Neuron (in vitro differentiated cells): Measurements from ENCODE around the gene GABRB3.

Source experiments
- H2AFZ ChIP-seq: one replicate; pipeline ENCODE4 v1.6.1; 2013; ENCODE audit warnings: low read depth, mild to moderate bottlenecking, inconsistent platforms, low read length, moderate library complexity
- H3K27me3 ChIP-seq: one replicate; pipeline ENCODE4 v1.6.1; 2013; ENCODE audit warnings: low read length; ENCODE audit not compliant: insufficient read depth
- H3K36me3 ChIP-seq: one replicate; pipeline ENCODE4 v1.6.1; 2013; ENCODE audit warnings: low read length; ENCODE audit not compliant: insufficient read depth
- H3K4me1 ChIP-seq: one replicate; pipeline ENCODE4 v1.6.1; 2013; ENCODE audit warnings: low read length; ENCODE audit not compliant: insufficient read depth
- H3K4me3 ChIP-seq: 2 replicates; pipeline ENCODE4 v1.5.1; 2013; ENCODE audit warnings: mild to moderate bottlenecking, low read length, moderate library complexity
- H3K9me3 ChIP-seq: one replicate; pipeline ENCODE4 v1.6.1; 2013; ENCODE audit warnings: low read length

GABRB3 gene

DNA sequence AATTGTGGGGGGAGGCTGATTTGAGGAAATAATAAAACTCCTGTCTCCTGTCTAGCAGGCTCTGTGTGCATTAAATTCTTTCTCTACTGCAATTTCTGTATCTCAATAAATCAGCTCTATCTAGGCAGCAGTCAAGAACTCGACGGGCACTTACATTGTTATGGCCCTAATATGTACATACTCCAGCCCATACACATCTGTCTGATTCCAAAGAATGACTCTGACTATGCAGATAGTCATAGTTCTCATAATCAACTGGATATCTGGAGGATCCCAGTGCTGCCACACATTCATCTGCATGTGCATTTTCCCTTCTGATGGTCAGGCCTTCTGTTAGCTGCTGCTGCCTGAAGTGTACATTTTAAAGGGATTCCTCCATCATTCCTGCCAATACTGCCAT, 114.6 kb downstream of the GABRB3 start:
- Histone ChIP-seq H2AFZ (no peak overlapping the region), H3K9me3 (no peaks in the 10 kb centered on the region), H3K36me3 (no peaks in the 10 kb centered on the region), H3K27me3 (no peaks in the 10 kb centered on the region), H3K4me3 (no peak overlapping the region), H3K4me1 (no peaks in the 10 kb centered on the region)

DNA sequence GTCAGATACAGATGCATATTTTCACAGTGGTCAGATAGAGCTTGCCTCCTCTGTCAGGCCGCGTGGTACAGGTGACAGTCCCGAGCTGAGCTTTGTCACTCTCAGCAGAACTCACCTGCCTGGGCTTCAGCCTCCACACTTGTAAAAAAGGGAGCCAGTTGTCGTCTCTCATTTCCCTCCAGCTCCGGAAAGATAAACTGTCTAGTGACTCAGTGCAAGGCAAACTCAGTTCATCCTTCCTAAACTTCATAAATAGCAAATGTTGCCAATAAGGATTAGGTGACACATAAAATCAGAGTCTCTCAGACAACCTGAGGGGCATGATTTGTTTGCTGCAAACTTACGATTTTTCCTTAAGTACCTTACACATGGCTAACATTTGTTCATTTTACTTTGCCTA, 116.8 kb downstream of the GABRB3 start:
- Histone ChIP-seq H3K9me3 (no peaks in the 10 kb centered on the region), H3K4me3 (no peak overlapping the region), H3K27me3 (no peaks in the 10 kb centered on the region), H3K4me1 (no peaks in the 10 kb centered on the region), H2AFZ (no peak overlapping the region), H3K36me3 (no peaks in the 10 kb centered on the region)

DNA sequence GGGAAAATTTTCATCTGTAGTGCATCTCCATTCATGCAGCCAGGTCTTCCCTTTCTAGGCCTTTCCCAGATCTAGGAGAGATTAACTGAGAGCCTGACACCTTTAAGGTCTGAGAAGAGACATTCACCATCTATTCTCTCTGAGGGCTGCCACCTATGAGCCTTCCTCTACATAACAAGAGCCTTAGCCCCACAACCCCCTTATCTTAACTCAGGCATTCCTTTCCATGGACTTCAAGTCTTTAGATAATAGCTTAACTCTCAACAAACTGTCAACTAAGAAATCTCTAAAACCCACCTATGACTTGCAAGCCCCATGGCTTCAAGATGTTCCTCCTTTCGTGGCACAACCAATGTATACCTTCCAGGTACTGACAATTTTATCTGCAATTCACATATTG, 121.0 kb downstream of the GABRB3 start:
- H3K36me3 ChIP-seq = no peaks in the 10 kb centered on the region
- H3K4me3 ChIP-seq = no peak overlapping the region
- no peak overlapping the region for H2AFZ ChIP-seq
- no peaks in the 10 kb centered on the region for H3K27me3 ChIP-seq
- no peaks in the 10 kb centered on the region for H3K4me1 ChIP-seq
- H3K9me3 ChIP-seq = no peaks in the 10 kb centered on the region

DNA sequence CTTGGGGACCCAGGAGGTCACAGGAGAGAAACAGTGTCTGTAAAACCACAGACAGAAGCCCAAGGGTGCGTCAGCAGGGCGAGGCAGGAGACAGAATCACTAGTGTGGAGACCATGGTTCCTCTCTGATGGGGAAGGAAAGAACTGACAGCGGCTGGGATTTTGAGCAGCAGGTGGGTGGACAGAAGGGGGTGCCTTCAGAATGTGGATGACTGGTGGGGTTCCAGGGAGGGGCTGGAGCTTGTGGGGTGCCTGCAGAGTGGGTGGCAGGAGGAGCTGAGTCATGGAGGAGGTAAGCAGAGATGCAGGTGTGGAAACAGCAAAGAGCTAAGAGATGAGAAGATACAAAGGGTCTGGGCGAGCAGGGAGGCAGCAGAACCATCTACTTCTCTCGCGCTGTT, 124.2 kb downstream of the GABRB3 start:
- Histone ChIP-seq H3K9me3 (no peaks in the 10 kb centered on the region), H3K27me3 (no peaks in the 10 kb centered on the region), H3K4me1 (no peaks in the 10 kb centered on the region), H2AFZ (no peak overlapping the region), H3K36me3 (no peaks in the 10 kb centered on the region), H3K4me3 (no peak overlapping the region)

DNA sequence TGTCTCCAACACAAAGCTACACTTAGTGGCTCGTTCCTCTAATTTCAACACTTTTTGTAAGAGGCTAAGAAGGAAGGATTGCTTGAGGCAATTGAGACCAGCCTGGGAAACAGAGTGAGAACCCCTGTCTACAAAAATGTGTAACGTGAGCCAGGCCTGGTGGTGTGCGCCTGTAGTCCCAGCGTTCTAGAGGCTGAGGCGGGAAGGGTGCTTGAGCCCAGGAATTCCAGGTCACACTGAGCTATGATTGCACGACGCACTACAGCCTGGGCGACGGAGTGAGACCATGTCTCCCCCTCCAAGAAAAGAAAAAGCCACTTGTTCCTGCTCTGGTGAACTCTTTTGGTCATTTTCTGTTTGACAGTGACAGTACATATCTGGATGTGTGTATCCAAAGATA, 127.9 kb downstream of the GABRB3 start:
- no peaks in the 10 kb centered on the region for H3K36me3 ChIP-seq
- no peaks in the 10 kb centered on the region for H3K9me3 ChIP-seq
- H3K4me3 ChIP-seq = no peak overlapping the region

DNA sequence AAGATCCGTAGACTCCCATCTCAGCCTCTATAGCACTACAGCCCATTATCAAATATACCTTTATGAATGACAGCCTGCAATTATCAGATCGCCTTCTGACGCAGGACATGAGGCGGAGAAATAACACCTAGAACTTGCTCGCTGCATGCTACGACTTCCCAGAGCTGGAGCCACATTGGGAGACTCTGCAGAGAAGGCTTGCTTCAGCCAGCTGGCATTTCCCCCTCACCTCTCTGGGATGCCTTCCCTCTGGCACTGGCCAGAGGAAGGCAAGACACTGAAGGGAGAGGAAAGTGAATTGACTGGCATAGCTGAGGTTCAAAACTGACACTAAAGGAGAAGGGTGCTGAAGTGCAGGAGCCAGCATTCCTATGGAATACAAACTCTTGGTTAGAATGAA, 131.7 kb downstream of the GABRB3 start:
- Histone ChIP-seq H2AFZ (no peak overlapping the region), H3K27me3 (no peaks in the 10 kb centered on the region), H3K36me3 (no peaks in the 10 kb centered on the region), H3K9me3 (no peaks in the 10 kb centered on the region), H3K4me1 (no peaks in the 10 kb centered on the region), H3K4me3 (no peak overlapping the region)

More for the DNA sequence above, 127.9 kb downstream of the GABRB3 start:
- Histone ChIP-seq H2AFZ (no peak overlapping the region), H3K27me3 (no peaks in the 10 kb centered on the region), H3K4me1 (no peaks in the 10 kb centered on the region)

DNA sequence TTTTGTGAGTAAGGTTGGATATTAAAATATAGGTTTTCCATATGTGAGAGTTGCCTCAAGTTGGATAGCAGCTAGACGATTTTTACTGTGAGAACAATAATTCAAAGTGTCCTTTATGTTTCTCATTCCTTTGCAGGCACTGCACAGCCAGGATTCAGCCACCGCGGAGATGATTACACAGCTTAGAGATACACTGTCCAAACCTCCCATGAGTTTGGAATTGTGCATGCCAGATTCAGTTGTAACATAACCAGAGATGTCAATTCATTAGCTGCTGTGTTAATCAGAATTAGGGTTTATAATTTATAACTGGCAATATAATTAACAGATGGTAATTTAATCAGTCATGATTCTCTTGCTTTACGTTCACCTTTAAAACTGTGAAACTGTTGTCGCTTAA, 132.3 kb downstream of the GABRB3 start:
- H3K27me3 ChIP-seq = no peaks in the 10 kb centered on the region
- H3K36me3 ChIP-seq = no peaks in the 10 kb centered on the region
- H3K4me1 ChIP-seq = no peaks in the 10 kb centered on the region
- no peak overlapping the region for H3K4me3 ChIP-seq
- H3K9me3 ChIP-seq = no peaks in the 10 kb centered on the region
- H2AFZ ChIP-seq = no peak overlapping the region

DNA sequence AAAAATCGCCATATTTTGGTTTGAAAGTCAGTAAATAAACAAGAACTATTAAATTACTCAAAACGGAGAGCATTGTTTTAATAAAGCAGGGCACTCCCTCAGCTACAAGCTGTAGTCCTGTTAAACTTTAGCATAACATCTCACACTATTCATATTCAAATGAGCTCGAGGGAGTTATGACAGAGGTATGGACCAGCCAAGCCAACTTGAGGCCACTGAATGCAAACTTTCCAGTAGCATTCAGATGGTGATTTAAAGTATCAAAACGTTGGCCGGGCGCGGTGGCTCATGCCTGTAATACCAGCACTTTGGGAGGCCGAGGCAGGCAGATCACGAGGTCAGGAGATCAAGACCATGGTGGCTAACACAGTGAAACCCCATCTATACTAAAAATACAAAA, 132.9 kb downstream of the GABRB3 start:
- Histone ChIP-seq H3K4me1 (peaks cover 2% of the 10 kb centered on the region), H3K9me3 (no peaks in the 10 kb centered on the region), H3K4me3 (no peak overlapping the region), H2AFZ (no peak overlapping the region), H3K36me3 (no peaks in the 10 kb centered on the region), H3K27me3 (no peaks in the 10 kb centered on the region)

DNA sequence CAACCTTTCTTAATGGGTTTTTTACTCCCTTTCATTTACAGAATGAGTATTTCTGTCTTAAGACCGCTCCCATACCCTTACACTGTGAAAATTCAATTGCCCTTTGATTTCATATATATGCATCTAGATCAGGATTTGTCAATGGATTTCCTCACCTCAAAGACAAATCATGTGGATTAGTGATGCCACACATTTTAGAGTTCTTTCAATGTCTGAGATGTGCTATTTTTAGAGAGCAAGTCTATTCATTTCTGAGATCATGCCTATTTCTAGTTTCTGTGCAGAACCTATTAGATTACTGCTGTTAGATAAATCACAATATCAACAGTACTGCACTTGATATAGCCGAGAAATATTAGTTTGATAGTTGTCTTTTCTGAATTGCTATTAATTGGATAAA, 137.3 kb downstream of the GABRB3 start:
- H3K9me3 ChIP-seq = no peaks in the 10 kb centered on the region
- no peaks in the 10 kb centered on the region for H3K27me3 ChIP-seq
- H3K36me3 ChIP-seq = no peaks in the 10 kb centered on the region
- no peak overlapping the region for H2AFZ ChIP-seq
- no peak overlapping the region for H3K4me3 ChIP-seq
- H3K4me1 ChIP-seq = peaks cover 7% of the 10 kb centered on the region

DNA sequence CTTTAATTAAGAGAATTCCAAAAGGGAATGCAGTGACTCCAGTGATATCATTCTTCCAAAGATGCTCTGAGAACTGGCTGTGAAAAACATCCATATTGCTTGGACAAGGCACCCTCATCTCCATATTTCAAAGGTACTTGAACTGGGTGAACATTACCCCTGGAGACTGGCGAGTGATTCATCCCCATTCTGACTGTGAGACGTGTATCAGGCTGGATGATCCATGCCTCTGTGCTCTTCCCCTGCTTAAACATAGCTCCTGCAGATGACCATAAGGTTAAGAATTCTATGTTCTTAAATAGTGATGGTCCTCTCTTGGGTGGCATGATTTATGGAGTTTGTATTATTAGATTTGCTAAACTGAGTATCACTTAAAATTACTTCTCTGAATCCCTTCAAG, 137.8 kb downstream of the GABRB3 start:
- Histone ChIP-seq H3K9me3 (no peaks in the 10 kb centered on the region), H2AFZ (no peak overlapping the region), H3K4me1 (peaks cover 7% of the 10 kb centered on the region), H3K4me3 (no peak overlapping the region), H3K27me3 (no peaks in the 10 kb centered on the region), H3K36me3 (no peaks in the 10 kb centered on the region)

DNA sequence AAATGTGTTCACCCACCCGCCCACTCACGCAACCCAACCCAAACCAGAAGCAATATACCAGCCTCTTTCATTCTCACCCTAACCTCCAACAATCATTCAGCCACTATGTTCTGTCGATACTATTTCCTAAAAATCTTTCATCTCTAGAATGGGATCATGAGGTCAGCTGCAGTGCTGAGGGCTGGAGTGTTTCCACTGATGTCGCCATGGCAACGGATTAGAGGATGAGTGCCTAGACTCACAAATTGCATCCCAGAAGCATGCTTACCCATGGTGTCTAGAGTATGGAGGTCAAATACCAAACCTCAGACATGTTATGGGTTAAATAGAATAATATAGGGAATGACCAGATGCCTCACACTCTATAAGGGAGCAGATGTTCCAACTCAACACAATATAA, 138.5 kb downstream of the GABRB3 start:
- Histone ChIP-seq H3K9me3 (no peaks in the 10 kb centered on the region), H3K27me3 (no peaks in the 10 kb centered on the region), H3K4me1 (peaks cover 7% of the 10 kb centered on the region), H3K4me3 (no peak overlapping the region), H2AFZ (no peak overlapping the region), H3K36me3 (no peaks in the 10 kb centered on the region)

DNA sequence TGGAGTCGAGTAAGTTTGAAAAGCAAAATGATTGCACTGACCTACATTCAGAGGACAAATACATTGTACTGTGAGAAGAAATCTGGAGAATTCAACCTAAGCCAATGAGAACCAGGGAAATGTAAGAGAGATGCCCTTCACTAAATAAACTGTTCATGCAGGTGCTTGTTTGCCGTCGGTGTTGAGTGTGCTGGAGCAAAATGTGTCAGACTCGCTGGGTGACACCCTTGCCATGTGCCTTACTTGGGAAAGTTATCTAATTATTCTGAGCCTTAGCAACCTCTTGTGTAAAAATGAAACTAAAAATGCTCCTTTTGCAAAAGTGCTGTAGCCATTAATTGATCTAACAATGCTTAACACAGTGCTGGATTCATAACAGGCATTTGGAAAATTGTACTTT, 140.4 kb downstream of the GABRB3 start:
- Histone ChIP-seq H3K36me3 (no peaks in the 10 kb centered on the region), H3K27me3 (no peaks in the 10 kb centered on the region), H2AFZ (no peak overlapping the region), H3K4me1 (peaks cover 7% of the 10 kb centered on the region), H3K9me3 (no peaks in the 10 kb centered on the region), H3K4me3 (no peak overlapping the region)

DNA sequence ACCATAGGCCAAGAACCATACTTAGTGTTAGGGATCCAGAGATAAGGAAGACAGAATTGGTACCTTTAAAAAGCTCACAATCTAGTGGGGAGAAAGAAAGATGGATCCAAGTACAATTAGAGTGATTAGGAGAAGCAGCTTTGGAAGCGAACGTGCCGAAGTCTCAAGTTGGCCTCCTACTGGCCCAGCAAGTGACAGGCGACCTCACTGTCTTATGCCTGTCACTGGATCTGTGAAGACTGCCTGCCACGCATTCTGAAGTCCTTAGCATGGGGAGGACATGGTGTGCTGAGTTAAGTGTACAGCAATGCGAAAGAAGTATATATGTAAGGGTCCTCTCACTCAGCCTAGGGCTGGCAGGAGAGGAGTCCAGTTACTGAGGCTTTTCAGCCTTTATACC, 141.0 kb downstream of the GABRB3 start:
- Histone ChIP-seq H3K9me3 (no peaks in the 10 kb centered on the region), H3K36me3 (no peaks in the 10 kb centered on the region), H3K27me3 (no peaks in the 10 kb centered on the region), H3K4me1 (peaks cover 7% of the 10 kb centered on the region), H3K4me3 (no peak overlapping the region), H2AFZ (no peak overlapping the region)

DNA sequence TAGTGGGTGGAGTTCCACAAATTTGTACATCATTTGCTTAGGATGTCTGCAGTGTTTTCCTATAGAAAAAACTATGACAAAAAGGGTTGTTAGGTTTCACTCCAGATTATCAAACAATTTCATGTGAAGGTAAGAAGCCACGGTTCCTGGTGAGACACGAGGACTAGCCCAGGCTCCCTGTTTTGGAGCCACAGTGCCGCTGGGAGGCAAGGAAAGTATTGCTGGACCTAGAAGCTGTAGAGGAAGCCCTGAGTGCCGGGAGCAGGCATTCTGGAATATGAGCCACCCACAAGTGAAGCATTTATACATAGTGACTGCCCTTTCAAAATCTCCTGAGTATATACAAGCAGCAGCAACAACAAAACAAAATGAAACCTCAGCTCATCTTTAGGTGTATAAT, 142.0 kb downstream of the GABRB3 start:
- Histone ChIP-seq H3K9me3 (no peaks in the 10 kb centered on the region), H3K27me3 (no peaks in the 10 kb centered on the region), H3K4me3 (no peak overlapping the region), H2AFZ (no peak overlapping the region), H3K4me1 (peaks cover 7% of the 10 kb centered on the region), H3K36me3 (no peaks in the 10 kb centered on the region)
